Measurements from ENCODE around the gene CHCHD2. TPM values are rescaled to one million over a fixed set of nuclear protein-coding genes. Genes with fewer than 3 reads are reported as not detected.

Gene CHCHD2
- total and polyA plus RNA-seq, 9 of the 15 experiments (the other 6 are each of a cell fraction or from before 2014, with no cell fraction given): 145 to 1,044 (median 648) TPM

GRCh38 chr7:56092789-56093531 is 13.3 kb downstream of the CHCHD2 start, which contains the start of gene PHKG1:
Gene PHKG1, minus strand, starts transcription at chr7:56092952. Its CDS starts 4,011 bp downstream, at chr7:56088941.
- WGBS (ENCODE audit: insufficient coverage, low coverage, missing lambda C conversion rate): 38% methylated on average over 18 of the region's 19 CpGs
- in situ Hi-C loops (cut with MboI): no loop called here
- Histone ChIP-seq H4K20me1 (replicated peaks; ENCODE audit: control insufficient read depth, insufficient read depth, low read length) (no peaks in the 10 kb centered on the region), H2AFZ (ENCODE audit: low read depth, low read length) (no peak within 1 kb of the TSS), H3K4me1 (replicated peaks in 1 of 2; ENCODE audit: control insufficient read depth in 2 of 2, insufficient read depth in 2 of 2, low read length in 2 of 2) (0 out of 5 replicates have a peak, but pooled peaks cover 0 to 5% of the 10 kb centered on the region in 2 experiments), H3K36me3 (ENCODE audit: control insufficient read depth, insufficient read depth, low read length) (peaks cover 4% of the 10 kb centered on the region; the same call in 1 of the 3 replicates), H3K4me3 (no peak within 1 kb of the TSS), H3K27ac (ENCODE audit: extremely low read depth, low read depth, low read length) (no peak within 1 kb of the TSS), H3K79me2 (ENCODE audit: control insufficient read depth, insufficient read depth, low read length) (no peaks in the 10 kb centered on the region), H3K9me3 (replicated peaks; ENCODE audit: control insufficient read depth, insufficient read depth, low read depth, low read length) (no peaks in the 10 kb centered on the region), H3K27me3 (ENCODE audit: control insufficient read depth in 2 of 2, insufficient read depth in 2 of 2, low read length in 2 of 2) (no peaks in the 10 kb centered on the region), H3K4me2 (ENCODE audit: insufficient read depth, low read length) (no peak within 1 kb of the TSS), H3K9me1 (ENCODE audit: control insufficient read depth, insufficient read depth, low read length) (peaks cover 2% of the 10 kb centered on the region), H3K9ac (ENCODE audit: insufficient read depth in 1 of 2, low read depth in 2 of 2, low read length in 2 of 2) (no peak within 1 kb of the TSS)
- intact Hi-C loops (cut with micrococcal nuclease): no loop called here
- peak; percentile 80 for FAIRE-seq
- ATAC-seq: peak; percentile 88
- CTCF ChIA-PET (ENCODE audit: low intra/inter-chr PET ratio): no interaction called here
- POLR2A ChIA-PET: interaction anchor here (0.7 to 3.3 kb wide), 4 partner anchors 10 to 18 kb away, joined by 3 to 16 read pairs (median 4); no protein-coding TSS in a partner anchor
- BruUV-seq (replicated peaks): no TSS peak
- peak; percentile 33 to 67 (median 48) for DNase-seq (ENCODE audit: extremely low read depth in 1 of 4, low spot score in 3 of 4)
- TF ChIP-seq FOSL1 (tag; conservative IDR thresholded peaks at IDR 0.05): no peak
- TF ChIP-seq U2AF2 (optimal IDR thresholded peaks at IDR 0.05; ENCODE audit: low read depth, low read length): no peak
- TF ChIP-seq HNRNPH1 (optimal IDR thresholded peaks at IDR 0.05; ENCODE audit: low read depth, low read length): no peak
- no peak for TF ChIP-seq SMAD3 (CRISPR knock-in tag; conservative IDR thresholded peaks at IDR 0.05)
- no peak for TF ChIP-seq MCM5 (IDR thresholded peaks at IDR 0.05; ENCODE audit: low read depth)
- 0 out of 2 replicates have a peak, but pooled peaks have one; percentile 22 for TF ChIP-seq POLR2G (IDR thresholded peaks at IDR 0.05; ENCODE audit: low read depth, low read length)
- TF ChIP-seq, protein P1, sequence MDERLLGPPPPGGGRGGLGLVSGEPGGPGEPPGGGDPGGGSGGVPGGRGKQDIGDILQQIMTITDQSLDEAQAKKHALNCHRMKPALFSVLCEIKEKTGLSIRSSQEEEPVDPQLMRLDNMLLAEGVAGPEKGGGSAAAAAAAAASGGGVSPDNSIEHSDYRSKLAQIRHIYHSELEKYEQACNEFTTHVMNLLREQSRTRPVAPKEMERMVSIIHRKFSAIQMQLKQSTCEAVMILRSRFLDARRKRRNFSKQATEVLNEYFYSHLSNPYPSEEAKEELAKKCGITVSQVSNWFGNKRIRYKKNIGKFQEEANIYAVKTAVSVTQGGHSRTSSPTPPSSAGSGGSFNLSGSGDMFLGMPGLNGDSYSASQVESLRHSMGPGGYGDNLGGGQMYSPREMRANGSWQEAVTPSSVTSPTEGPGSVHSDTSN (CRISPR knock-in tag; IDR thresholded peaks at IDR 0.05; ENCODE audit: low read depth): no peak
- TF ChIP-seq, protein P1 (tag; conservative IDR thresholded peaks at IDR 0.05; ENCODE audit: low read depth): peak; percentile 37; the same call in 1 of the 2 replicates
- TF ChIP-seq SRSF3 (IDR thresholded peaks at IDR 0.05; ENCODE audit: insufficient read depth, low read length): no peak
- TF ChIP-seq ZNF184 (CRISPR knock-in tag; IDR thresholded peaks at IDR 0.05): no peak
- TF ChIP-seq ZNF134 (CRISPR knock-in tag; conservative IDR thresholded peaks at IDR 0.05): no peak
- TF ChIP-seq ETV1 (tag; conservative IDR thresholded peaks at IDR 0.05; ENCODE audit: low read depth): peak; percentile 69
- TF ChIP-seq CEBPB (tag; IDR thresholded peaks at IDR 0.05): no peak
- peak; percentile 54 to 59 (median 56); a peak in 5 of 6 replicates for TF ChIP-seq CTCF (IDR thresholded peaks at IDR 0.05 in 2 of 3, conservative IDR thresholded peaks at IDR 0.05 in 1 of 3; ENCODE audit: insufficient read depth in 2 of 3, low read depth in 1 of 3, low read length in 3 of 3)

Measured in K562 (cell line).